Cerebellar cortex (tissue), 1 donor: ENCODE data around the gene TCHP.

ENCODE experiments used
- DNase-seq: peaks from one replicate; pipeline ENCODE4 v3.0.0-alpha.2; 2015; ENCODE audit warnings: low spot score

Gene TCHP

DNA sequence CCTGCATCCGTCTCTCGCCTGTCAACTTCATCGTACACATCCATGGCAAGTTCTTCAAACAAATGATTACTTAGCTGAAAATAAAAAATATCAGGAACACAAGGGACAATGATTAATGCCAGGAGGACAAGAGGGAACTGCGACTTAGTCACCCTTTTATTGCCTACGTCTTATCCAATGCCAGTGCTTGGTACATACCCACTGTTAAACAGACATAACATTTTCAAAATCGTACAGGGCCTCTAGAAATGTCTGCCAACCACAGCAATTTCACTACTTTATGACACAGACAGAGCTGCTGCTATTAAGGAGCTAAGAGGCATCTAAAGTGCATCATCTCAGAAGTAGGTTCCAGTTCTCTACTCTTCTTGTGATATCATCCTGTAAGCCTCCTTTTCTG is 61.5 kb downstream of the TCHP start:
- no peak for DNase-seq

DNA sequence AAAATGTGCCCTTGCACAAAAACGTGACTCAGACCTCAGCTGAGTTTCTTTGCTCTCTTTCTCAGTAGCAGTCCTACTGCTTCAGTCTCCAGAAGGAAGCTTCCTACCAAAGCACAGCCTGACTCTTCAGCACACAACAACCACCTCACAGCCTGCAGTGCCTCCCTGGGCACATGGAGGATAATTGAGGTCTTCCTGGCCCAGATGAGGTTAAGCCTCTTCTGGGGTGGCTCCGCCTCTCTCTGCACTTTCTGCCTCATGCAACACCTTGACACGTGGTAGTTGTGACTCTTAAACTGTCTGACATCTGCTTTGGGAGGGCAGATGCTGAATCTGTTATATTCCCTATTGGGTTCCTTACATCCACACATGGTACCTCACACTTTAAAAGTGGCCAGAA is 62.3 kb downstream of the TCHP start:
- no peak for DNase-seq

DNA sequence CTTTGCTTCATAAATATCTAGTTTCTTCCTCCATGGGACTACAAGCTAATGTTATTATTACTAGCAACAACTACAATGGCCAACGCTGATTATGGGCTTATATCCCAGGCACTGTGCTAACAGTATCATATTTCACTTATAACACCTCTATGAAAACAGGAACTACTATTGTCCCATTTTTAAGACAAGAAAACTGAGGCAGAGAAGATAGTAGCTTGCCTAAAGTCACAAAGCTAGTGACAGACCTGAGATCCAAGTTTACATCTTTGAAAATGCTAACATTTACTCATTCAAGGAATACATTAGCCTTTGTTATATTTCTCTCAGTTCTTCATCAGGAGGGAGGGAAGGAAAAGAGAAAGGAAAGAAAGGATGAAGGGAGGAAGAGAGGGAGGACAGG is 63.3 kb downstream of the TCHP start:
- no peak for DNase-seq

DNA sequence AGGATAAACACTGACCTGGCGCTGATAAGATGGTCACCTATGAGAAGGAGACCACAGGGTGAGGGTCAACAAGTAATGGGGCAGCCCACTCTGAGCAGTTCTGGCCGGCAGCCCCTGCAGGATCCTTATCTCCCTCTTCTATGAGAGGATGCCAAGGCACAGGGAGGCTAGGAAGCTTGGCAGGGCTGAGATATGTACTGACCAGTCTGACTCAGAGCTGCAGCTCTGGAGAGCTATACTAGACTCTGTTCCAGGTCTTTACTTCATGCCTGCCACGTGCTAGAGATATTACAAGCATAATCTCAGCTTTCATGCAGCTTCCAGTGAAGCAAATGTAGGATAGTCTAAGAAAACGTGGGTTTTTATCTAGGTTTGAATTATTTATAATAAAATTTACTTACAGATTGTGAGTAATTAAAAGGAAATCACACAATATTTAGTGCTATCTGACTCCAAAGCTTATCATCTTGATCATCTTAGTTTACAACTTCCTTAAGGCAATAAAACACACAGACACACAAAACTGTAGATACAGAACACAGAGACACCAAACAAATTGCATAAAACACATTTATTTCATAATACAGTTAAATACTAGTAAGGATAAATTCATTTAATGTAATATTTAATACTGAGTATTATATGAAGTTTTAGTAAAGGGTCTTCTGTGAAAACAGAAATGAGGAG is 63.8 kb downstream of the TCHP start:
- DNase-seq, result no peak

DNA sequence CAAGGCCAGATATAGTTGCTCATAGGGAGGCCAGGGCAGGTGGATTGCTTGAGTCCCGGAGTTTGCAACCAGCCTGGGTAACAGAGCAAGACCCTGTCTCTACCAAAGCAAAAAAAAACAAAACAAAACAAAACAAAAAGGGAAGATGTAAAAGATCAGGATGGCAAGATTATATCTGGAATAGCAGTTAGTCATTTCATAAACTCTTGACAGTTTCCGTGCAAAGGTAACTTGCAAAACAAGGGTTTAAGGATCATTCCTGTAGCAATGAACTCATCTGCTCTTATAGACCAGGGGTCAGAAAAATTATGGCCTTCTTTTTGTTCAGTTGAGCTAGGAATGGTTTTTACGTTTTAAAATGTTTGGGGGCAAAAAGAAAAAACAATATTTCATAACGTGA is 66.5 kb downstream of the TCHP start:
- DNase-seq, result no peak

DNA sequence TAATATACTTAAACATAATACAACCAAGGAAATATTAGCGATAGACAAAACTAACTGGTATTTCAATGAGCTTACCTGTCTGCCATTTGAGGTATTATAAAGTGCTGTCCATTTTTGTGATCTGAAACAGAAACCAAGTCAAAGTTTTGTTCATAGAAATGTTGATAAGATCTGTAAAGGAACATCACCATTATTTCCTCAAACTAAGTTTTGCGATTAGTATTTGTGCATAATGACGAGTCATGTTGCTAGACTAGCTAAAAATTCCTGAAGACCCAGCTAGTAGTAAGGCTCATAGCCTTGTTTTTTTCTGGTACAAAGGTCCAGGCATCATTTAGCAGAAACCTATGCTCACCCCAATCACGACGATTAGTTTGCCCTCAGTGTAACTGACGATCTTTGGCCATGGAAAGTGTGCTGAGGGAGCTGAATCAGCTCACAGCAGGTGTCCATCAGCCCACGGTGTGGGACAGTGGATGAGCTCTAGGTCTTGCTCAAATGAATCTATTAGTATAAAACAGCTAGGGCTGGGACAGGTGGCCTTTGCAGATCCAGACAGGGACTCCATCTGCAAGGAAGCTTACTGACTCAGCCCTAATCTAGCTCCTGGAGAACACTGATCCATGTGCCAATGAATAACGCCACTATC is 67.4 kb downstream of the TCHP start:
- DNase-seq, result no peak
